ENCODE data around the gene IQSEC3.
"Not testable (repeated sequence)": the region's sequence is repeated elsewhere in the genome, so short reads cannot be mapped to it uniquely, and the experiment has no call there.

The IQSEC3 gene

DNA sequence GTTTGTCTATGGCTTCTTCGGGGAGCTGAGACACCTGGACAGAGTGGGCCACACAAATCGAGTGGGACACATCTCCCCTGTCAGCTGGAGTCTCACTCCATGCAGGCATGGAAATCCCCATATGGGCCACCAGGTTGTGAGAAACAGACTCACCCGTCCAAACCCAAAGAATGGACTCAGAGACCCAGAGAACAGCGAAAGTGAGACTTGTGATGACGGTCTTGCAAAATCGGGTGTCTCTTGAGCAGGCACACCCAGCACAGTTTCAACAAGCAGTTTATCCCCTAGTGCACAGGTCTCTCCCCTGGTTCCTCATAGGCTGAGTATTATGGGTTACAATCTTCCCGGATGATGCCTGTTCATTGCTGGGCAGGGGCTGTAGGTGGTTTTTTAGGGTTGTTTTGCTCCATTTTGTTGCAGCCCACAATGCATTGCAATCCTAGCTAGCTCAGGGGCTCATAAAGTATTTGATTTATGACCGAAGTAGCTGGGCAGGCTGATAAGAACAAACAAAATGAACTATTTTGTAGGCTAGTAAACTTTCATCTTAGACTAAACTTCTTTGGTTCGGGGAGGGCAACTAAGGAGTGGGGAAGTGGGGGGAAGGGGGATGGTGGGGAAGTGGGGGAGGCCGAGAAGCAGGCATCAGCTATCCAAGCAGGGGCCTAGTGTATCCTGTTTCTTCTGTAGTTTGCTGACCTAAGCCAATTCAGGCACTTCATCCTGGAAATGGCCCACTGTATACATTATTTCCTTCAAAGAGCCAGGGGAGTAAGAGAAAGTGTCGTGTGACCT lies 45.3 kb downstream of the IQSEC3 start:
- no peak for DNase-seq (ENCODE audit: low read depth)

DNA sequence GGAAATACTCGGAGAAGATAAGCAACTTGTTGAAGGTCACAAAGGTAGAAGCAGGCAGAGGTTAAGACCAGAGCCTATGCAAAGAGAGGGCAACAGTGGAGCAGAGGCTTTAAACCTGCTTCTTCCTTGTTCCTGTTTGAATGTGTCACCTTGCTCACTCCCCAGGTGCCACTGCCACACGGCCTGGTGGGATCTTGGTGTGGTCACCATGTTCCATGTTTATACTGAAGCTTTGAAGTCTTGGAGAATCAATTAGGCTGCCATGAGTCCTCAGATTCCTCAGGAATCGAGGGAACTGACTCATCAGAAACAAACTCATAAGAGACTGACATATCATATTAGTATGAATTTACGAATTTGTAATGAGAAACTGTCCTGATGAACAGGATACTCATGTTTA lies 46.8 kb downstream of the IQSEC3 start:
- DNase-seq (ENCODE audit: low read depth), result no peak

DNA sequence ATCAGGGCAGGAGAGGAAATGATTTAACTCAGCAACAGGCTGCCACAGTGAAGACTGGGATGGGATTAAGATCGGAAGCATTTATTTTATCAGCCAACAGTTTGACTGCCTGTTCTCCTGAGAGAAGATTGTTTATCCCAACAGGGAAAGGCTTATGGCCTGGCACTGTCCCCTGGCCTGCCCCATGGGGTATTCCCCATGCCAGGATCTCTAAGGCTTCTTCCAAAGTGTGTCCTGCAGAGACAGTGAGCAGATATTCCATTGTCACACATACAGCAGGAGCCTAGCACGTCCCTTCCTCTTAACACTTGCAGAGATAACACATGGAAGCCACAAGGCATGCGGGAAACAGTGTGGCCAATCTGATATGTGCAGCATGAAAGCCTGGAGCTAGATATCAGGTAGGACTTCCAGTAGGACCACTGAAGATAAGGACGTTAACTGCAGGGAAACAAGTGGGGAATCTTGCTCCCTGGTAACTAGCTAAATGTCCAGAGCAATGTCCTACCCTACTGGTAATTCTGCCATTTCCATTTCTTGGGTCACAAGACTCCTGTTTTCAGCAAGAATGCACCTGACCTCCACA lies 48.2 kb downstream of the IQSEC3 start:
- no peak for DNase-seq (ENCODE audit: low read depth)

DNA sequence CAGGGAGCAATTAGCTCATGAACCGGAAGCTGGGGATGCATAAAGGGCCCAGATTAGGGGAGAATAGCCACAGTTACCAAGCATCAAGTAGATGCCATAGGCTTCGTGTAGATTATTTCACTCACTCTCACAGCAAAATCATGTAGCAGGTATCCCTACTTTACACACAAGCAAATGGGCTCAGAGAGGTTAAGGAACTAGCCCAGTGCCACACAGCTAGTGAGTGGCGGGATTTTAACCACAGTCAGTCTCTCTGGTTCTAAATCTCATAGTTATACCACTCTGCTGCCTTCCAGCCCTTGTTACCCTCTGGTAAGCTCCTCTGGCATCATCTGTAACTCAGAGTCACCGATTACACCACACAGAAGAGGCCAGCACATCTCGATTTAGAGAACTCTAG lies 49.0 kb downstream of the IQSEC3 start:
- DNase-seq (ENCODE audit: low read depth), result no peak

DNA sequence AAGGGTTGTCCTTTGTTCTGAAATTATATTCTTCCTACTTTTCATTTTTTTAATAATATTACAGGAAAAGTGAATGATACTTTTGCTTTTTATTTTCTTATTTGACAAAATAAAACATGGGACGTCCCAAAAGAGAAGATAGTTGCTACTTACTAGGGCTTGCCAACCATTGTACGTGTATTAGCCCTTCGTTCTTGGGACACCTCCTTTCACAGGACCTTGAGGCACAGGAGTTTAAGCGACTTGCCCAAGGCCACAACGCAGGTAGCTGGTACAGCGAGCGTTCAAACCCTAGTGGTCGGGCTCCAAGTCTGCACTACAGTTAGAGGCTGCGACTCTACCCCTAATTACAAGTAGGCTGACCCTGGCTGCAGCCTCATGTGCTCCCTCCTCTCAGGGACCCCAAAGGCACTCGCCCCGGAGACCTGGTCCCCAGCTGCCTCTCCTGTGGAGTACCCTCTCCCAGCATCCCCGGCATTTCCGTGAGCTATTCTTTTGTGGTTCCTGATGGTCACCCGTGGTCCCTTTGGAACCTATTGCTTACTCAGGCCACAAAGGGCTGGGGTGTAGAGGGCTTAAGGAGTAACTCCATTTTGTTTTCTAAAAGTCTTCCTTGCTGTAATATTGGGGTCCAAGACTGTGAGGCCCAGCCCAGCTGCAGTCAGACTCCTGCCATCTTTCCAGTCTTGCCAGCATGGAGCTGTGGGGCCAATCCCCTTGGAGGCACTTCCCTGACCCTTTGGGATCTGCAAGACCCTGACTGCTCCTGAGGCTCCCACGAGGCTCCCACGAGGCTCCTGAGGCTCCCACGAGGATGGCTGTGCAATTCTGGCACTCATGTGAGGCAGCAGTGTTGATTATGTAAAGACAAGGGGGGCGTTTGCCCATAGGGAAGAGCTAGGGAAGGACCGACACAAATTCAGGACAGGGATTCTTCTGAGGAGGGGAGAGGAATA lies 49.7 kb downstream of the IQSEC3 start:
- DNase-seq (ENCODE audit: low read depth), result no peak

DNA sequence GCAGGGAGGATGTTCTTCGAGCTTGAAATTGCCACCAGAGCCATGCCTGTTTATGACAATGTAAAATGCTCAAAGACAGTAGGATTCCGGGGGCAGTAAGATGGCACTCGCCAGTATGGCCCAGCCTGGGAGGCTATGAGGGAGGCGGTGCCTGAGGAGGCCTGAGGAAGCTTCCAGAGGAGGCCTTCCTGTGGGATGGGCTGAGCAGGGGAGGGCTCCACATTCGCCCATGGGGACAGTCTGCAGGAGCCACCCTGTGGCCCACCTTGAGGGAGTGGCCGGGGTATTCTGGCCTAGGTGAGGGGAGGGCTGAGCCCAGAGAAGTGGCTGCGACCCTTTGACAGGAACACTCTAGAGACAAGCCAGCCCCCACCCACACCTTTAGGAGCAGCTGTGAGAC lies 50.7 kb downstream of the IQSEC3 start:
- no peak for DNase-seq (ENCODE audit: low read depth)

DNA sequence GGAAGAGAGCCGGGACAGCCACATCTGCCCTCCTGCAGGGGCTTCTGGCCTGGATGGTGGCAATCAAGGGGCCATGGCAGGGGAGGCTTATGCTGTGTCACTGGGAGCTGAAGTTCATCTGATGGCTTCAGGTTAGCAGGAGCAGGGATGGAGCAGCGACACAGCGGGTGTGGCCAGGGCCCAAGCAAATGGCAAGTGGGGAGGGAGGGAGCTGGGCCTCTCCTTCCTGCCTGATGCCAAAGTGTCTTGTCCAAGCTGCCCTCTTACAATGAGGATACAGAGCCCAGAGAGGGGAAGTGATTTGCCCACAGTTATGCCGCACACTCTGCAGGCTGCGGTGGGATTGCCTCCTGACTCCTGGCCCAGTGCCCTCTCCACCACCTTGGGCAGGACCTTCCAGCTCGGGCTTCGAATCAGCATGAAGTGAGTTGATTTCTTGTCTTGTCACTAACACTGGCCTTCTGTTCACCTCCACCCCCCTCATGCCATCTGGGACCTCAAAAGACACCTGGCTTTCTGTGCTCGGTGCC lies 51.3 kb downstream of the IQSEC3 start:
- no peak for DNase-seq (ENCODE audit: low read depth)

DNA sequence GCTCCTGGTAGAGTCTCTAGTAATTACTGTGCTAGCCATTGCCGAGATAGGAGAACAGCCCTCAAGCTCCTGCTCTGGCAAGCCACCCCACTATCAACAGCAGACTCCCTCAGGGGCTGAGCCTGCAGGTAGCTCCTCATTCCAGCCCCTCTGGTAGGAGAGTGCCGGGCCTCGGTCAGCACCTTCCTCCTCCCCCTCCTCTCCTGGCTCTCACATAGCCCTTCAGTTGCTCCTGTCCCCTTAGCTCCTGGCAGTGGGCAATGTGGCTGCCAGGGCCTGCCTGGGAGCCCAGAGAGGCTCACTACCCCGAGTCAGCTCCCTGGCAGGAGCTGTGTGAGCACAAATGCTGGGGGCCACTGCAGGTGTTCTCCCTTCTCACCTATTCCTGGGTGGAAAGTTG lies 52.0 kb downstream of the IQSEC3 start:
- DNase-seq (ENCODE audit: low read depth), result no peak

DNA sequence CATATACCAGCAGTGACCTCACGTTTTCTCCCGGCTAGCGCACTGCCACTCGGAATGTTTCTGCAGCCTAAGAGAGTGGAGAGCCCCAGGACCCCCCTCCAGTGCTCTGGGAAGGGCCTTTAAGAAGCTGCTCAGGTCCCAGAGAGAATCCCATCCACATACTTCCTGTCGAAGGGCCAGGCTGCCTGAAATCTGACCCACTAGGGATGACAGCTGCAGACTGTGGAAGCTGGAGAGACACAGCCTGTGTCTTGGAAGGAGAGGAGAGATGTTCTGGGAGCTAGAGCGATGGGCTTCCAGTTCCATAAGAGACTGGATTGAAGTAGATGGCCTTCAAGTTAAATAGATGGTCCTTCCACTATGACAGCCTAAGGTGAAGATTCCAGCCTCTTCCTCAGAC lies 54.4 kb downstream of the IQSEC3 start:
- DNase-seq (ENCODE audit: low read depth), result no peak

DNA sequence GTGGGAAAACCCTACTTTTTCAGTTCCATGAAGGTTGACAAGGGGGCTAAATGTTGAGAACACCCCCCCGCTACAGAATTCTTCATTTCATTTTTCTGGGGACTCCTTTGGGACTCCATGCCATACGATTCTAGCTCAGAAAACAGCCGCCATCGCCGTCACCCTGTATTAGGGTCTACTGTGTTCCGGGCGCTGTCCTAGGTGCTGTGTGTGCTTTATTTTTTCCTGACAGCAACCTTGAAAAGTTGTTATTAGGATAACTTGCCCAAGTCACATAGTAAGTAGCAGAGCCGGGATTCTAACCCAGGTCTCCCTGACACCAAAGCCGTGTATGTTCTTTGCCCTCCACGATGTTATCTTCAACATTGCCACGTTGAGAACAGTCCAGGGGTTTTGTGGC lies 55.1 kb downstream of the IQSEC3 start:
- DNase-seq (ENCODE audit: low read depth), result no peak

DNA sequence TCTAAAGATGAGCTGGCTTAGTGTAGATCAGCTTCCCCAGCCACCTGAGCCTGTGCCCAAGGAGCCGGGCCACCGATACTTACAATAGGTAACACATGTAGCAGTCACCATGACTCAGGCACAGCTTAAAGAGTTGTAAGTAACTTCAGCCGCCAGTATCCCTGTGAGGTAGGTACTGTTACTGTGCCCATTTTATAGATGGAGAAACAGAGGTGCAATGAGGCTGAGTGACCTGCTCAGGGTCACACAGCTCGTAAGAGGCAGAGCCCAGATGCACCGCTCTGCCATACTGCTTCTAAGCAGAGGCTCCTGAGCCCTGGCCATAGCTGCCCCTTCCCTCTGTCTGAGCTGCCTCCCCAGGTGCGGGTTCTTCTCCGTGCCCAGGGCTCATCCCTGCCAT lies 58.5 kb downstream of the IQSEC3 start:
- DNase-seq (ENCODE audit: low read depth), result no peak

DNA sequence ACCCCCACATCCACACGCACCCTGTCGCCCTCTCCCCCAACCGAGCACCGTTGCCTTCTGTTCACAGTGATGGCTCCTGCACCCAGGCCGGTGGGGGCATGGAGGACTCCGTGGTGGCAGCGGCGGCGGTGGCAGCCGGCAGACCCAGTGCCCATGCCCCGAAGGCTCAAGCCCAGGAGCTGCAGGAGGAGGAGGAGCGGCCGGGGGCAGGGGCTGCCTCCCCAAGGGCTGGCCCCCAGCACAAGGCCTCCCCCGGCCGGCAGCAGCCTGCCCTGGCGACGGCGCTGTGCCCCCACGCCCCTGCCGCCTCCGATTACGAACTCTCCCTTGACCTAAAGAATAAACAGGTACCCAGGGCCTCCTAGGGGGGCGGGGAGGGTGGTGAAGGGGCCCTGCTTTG lies 59.0 kb downstream of the IQSEC3 start:
- DNase-seq (ENCODE audit: low read depth), result no peak

DNA sequence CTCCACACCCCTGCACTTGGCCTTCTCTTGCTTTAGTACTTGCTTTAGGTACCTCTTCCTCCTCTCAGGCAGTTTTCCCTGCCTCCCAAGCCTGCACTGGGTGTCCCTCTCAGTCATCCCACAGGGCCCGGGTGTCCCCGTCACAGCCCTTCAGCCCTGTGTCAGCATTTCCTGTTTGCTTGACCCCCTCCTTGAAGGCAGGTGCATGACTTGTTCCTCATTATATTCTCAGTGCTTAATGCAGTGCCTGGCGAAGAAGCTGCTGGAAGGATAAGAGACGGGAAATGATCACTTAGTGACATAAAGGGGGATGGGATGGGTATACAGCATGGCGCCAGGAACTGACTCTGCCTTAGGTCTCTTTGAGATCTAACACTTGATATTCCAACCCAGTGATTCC lies 61.5 kb downstream of the IQSEC3 start:
- DNase-seq (ENCODE audit: low read depth), result no peak

DNA sequence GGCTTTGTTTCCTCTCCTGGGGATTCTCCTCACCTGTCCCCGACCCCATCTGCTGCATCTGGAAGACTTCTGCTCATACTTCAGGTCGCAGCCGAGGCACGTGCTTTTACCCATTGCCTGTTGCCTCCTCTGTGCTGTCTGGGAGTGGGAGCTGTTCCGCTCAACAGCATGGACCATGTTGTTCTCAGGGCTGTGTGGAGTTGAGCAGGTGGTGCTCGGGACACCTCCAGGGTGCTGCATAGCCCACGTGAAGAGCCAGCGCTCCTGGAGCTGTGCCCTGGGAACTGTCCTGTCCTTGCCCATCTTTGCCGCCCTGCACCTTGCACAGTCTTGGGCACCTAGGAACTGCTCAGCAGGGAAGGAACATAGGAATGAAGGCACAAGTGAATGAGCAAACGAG lies 62.4 kb downstream of the IQSEC3 start:
- DNase-seq (ENCODE audit: low read depth), result no peak

DNA sequence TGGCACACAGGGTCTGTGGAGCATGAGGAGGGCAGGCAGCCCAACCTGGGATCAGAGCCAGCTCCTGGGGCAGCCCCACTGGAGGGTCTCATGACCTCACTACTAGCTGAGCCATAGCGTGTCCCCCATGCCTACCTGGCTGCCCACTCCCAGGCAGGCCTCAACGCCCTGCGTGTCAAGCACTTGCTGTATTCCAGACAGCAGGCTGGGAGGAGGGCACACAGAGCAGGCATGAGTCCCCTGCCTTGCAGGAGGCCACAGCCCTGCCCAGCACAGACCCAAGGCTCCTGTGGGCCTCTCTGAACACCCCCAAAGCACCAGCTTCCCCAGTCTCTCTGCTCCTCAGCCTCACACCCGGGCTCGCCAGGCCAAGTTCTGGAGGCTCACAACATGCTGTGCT lies 64.0 kb downstream of the IQSEC3 start:
- DNase-seq (ENCODE audit: low read depth), result no peak

DNA sequence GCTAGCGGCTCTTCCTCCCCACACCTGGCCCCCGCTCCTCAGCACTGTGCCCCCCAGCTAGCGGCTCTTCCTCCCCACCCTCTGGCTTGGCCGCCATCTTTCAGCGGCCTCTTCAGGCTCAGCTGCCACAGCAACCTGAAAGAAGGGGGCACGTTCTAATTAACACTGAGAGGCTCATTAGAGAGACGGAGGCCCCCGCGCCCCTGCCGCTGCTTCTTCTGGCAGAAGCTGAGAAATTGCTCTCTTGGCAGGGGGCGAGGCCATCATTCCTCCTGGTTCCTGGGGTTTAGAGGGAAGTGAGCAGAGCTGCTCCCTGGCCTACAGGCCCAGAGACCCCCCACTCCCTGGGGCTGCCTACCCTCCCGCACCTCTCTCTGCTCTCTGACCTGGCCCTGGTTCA lies 64.4 kb downstream of the IQSEC3 start:
- DNase-seq (ENCODE audit: low read depth), result no peak

DNA sequence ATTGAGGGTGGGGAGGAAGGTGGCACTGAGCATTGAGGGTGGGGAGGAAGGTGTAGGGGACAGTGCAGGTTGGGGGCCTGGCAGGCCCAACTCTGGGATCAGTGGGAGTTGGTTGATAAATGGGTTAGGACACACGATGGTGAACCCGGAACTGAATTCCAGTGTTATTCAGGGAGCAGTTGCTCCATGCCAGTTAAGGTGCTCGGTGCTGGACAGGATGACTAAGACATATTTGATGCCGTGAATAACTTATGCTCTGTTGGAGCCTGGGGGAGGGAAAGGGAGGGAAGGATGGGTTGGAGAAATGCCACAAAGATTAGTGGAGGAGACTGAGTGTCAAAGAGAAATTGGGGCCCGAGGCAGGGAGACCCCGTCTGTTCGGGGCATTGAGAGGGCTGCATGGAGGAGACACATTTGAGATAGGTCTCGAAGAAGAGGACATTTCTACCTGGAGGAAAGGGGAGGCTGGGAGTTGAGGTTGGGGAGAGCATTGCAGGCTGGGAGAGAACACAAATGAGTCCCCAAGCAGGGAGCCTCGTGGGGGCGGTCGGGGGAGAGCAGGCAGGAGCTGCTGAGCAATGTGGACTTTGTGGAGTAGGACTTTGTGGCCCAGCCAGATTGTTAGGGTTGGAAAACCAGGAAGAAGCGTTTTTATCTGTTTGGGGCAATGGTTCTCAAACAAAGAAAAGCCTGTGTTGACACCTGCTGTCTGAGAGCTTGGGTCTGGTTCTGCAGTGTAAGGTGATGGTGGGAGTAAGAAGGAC lies 65.3 kb downstream of the IQSEC3 start:
- no peak for DNase-seq (ENCODE audit: low read depth)

DNA sequence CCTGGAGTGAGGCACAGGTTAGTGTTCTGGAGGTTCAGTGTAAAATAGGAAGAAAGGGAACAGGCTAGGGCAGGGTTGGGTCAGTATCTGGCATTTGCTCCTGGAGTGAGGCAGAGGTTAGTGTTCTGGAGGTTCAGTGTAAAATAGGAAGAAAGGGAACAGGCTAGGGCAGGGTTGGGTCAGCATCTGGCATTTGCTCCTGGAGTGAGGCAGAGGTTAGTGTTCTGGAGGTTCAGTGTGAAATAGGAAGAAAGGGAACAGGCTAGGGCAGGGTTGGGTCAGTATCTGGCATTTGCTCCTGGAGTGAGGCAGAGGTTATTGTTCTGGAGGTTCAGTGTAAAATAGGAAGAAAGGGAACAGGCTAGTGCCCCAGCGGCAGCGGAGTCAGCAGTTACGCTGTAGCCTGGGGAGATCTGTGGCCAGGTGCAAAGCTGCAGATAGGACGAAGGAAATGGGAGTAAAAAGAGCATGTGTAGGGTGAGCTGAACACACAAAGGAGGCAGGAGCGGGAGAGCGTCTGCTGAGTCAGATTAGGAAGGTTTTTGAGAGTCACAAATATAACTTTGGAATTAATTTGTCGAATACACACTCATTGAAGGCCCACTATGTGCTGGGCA lies 67.2 kb downstream of the IQSEC3 start:
- DNase-seq (ENCODE audit: low read depth), result not testable (repeated sequence)

DNA sequence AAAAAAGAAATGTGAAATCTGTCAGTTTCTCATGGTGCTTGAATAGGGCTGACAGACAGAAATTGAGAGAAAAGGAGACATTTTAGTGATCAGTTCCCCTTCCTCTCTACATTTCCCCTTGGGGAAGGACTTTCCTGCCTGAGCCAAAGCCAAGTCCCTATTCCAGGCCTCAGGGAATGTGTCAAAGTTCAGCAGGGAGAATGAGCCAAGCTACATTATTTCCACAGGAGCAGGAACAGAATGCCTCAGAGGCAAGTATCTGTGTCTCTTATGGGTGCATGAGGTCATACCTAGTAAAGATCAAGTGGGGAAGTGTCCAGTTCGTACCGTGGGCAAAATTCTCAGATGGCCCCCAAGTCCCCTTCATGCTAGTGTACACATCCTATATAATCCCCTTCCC lies 68.6 kb downstream of the IQSEC3 start:
- DNase-seq (ENCODE audit: low read depth), result no peak

DNA sequence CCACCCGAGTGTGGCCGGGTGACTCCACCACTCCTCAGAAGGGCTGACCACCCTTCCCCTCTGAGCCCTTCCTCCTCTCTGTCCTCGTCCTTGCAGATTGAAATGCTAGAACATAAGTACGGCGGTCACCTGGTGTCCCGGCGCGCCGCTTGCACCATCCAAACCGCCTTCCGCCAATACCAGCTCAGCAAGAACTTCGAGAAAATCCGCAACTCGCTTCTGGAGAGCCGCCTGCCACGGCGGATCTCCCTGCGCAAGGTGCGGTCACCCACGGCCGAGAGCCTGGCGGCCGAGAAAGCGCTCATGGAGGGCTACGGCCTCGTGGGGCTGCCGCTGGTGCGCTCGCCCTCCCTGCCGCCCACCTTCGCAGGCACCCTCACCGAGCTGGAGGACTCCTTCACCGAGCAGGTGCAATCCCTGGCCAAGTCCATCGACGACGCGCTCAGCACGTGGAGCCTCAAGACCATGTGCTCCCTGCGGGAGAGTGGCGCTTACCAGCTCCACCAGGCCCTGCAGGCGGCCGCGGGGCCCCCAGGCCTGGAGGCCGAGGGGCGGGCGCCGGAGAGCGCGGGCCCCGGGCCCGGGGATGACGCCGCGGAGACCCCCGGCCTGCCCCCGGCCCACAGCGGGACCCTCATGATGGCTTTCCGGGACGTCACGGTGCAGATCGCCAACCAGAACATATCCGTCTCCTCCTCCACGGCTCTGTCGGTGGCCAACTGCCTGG lies 71.8 kb downstream of the IQSEC3 start:
- no peak for DNase-seq (ENCODE audit: low read depth)
